Neural cell (in vitro differentiated cells): ENCODE measurements around the gene RBM5.

Experiments used
- EP300 ChIP-seq: fragments of 450-650 bp; conservative IDR thresholded peaks from 2 replicates; pipeline ENCODE4 v1.6.1; 2014; ENCODE audit warnings: antibody characterized with exemption, mild to moderate bottlenecking, moderate library complexity; ENCODE audit not compliant: poor library complexity, severe bottlenecking
- EZH2 ChIP-seq: fragments of 200-600, 300-800 bp; shearing (Covaris generic), sonication (generic); IDR thresholded peaks from 2 replicates; pipeline ENCODE4 v1.6.1; 2014; ENCODE audit warnings: antibody characterized with exemption, low read length, borderline replicate concordance, mild to moderate bottlenecking; ENCODE audit not compliant: insufficient read depth, poor library complexity, severe bottlenecking
- MXI1 ChIP-seq: fragments of 450-650 bp; conservative IDR thresholded peaks from 2 replicates; pipeline ENCODE4 v1.6.1; 2014; ENCODE audit warnings: antibody characterized with exemption, mild to moderate bottlenecking; ENCODE audit not compliant: poor library complexity, severe bottlenecking
- POLR2AphosphoS5 ChIP-seq: IDR thresholded peaks from 2 replicates; pipeline ENCODE4 v1.6.1; 2012
- RAD21 ChIP-seq: fragments of 450-650 bp; conservative IDR thresholded peaks from 2 replicates; pipeline ENCODE4 v1.6.1; 2014; ENCODE audit warnings: antibody characterized with exemption, mild to moderate bottlenecking, moderate library complexity
- SMC3 ChIP-seq: fragments of 450-650 bp; conservative IDR thresholded peaks from 2 replicates; pipeline ENCODE4 v1.6.1; 2014; ENCODE audit warnings: antibody characterized with exemption, mild to moderate bottlenecking, moderate library complexity; ENCODE audit not compliant: poor library complexity
- TF ChIP-seq, protein P1 (sequence below): fragments of 450-650 bp; IDR thresholded peaks from 2 replicates; pipeline ENCODE4 v1.5.1; 2014; ENCODE audit warnings: antibody characterized with exemption, mild to moderate bottlenecking, moderate library complexity; ENCODE audit not compliant: poor library complexity, severe bottlenecking
- TF ChIP-seq, protein P2 (sequence below): IDR thresholded peaks from 2 replicates; pipeline ENCODE4 v1.6.1; 2012; ENCODE audit warnings: borderline replicate concordance

DNA sequence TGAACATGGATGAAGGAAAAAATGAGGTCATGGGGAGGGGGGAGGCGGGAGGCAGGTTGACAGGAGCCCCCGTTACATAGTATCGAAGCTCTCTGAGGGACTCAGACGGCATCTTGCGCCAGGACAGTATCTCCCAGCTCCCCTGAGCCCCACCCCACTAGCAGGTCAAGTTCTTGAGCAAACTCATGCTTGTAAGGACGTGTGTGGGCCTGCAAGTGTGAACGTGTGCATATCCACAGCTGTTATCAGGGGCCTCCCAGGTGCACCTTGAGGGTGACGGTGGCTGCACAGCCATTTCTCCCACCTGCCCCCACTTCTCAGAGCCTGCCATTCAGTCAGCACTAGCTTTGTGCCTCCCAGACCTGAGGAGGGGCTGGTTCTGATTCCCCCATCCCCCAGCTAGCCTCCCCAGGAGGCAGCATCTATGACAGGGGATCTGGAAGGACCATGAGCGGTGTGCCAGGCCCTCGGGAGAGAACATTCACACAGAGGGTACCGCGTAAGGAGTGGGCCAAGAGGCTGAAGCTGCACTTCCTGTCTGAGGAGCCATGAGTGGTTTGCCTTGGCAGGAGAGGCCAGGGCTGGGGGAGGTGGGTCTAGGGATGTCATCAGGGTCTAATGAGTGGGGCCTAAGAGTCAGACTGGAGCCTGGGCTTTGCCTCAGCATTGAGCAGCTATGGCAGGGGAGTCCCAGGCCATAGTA, 69.3 kb downstream of the RBM5 start:
- TF ChIP-seq MXI1, result no peak
- no peak for TF ChIP-seq RAD21
- TF ChIP-seq, protein P1, sequence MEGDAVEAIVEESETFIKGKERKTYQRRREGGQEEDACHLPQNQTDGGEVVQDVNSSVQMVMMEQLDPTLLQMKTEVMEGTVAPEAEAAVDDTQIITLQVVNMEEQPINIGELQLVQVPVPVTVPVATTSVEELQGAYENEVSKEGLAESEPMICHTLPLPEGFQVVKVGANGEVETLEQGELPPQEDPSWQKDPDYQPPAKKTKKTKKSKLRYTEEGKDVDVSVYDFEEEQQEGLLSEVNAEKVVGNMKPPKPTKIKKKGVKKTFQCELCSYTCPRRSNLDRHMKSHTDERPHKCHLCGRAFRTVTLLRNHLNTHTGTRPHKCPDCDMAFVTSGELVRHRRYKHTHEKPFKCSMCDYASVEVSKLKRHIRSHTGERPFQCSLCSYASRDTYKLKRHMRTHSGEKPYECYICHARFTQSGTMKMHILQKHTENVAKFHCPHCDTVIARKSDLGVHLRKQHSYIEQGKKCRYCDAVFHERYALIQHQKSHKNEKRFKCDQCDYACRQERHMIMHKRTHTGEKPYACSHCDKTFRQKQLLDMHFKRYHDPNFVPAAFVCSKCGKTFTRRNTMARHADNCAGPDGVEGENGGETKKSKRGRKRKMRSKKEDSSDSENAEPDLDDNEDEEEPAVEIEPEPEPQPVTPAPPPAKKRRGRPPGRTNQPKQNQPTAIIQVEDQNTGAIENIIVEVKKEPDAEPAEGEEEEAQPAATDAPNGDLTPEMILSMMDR, result no peak
- no peak for TF ChIP-seq POLR2AphosphoS5
- TF ChIP-seq EP300, result no peak
- TF ChIP-seq EZH2, result no peak
- TF ChIP-seq SMC3, result no peak
- TF ChIP-seq, protein P2, sequence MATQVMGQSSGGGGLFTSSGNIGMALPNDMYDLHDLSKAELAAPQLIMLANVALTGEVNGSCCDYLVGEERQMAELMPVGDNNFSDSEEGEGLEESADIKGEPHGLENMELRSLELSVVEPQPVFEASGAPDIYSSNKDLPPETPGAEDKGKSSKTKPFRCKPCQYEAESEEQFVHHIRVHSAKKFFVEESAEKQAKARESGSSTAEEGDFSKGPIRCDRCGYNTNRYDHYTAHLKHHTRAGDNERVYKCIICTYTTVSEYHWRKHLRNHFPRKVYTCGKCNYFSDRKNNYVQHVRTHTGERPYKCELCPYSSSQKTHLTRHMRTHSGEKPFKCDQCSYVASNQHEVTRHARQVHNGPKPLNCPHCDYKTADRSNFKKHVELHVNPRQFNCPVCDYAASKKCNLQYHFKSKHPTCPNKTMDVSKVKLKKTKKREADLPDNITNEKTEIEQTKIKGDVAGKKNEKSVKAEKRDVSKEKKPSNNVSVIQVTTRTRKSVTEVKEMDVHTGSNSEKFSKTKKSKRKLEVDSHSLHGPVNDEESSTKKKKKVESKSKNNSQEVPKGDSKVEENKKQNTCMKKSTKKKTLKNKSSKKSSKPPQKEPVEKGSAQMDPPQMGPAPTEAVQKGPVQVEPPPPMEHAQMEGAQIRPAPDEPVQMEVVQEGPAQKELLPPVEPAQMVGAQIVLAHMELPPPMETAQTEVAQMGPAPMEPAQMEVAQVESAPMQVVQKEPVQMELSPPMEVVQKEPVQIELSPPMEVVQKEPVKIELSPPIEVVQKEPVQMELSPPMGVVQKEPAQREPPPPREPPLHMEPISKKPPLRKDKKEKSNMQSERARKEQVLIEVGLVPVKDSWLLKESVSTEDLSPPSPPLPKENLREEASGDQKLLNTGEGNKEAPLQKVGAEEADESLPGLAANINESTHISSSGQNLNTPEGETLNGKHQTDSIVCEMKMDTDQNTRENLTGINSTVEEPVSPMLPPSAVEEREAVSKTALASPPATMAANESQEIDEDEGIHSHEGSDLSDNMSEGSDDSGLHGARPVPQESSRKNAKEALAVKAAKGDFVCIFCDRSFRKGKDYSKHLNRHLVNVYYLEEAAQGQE, result no peak
